HG03565 (cell line): Measurements from ENCODE around the gene FGD4.

Experiments used
- ATAC-seq: cut with Tn5 transposase; IDR thresholded peaks from one replicate; pipeline ENCODE4 v1.9.1; 2021; ENCODE audit warnings: mild to moderate bottlenecking, moderate library complexity; ENCODE audit not compliant: unreplicated experiment

FGD4 gene

DNA sequence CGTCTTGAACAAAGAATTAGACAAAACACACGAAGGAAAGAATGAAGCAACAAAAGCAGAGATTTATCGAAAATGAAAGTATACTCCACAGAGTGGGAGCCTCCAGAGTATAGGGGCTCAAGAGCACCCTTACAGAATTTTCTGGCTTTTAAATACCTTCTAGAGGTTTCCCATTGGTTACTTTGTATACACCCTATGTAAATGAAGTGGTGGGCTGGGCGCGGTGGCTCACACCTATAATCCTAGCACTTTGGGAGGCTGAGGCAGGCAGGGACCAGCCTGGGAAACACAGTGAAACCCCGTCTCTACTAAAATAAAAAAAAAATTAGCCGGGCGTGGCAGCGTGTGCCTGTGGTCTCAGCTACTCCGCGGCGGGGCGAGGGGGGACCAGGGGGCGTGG, 266.7 kb downstream of the FGD4 start:
- no peak for ATAC-seq

DNA sequence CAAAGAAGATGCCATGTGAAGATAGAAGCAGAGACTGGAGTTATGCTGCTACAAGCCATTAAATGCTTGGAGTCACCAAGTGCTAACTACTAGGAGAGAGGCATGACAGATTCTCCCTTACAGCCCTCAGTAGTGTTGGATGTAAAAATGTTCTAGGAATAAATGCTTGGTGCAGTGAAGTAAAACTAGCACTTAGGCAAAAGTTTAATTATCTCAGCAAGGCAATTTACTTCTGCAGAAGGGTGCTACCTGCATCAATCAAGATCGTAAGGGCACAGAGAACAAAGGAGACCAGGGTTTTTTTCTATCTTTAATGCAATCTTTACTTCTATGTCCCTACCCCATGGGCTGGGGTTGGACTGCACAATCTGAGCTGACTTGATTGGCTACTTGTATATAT, 270.2 kb downstream of the FGD4 start:
- ATAC-seq = no peak

- no peak for ATAC-seq
These were observed 272.8 kb downstream of the FGD4 start for GRCh38 chr12:32671930-32672780.

GRCh38 chr12:32679091-32679919, 279.9 kb downstream of the FGD4 start, which contains the start of gene DNM1L:
DNM1L (plus strand) TSS chr12:32679301; CDS start chr12:32679364, 63 bp downstream.
- peak; percentile 92 for ATAC-seq

DNA sequence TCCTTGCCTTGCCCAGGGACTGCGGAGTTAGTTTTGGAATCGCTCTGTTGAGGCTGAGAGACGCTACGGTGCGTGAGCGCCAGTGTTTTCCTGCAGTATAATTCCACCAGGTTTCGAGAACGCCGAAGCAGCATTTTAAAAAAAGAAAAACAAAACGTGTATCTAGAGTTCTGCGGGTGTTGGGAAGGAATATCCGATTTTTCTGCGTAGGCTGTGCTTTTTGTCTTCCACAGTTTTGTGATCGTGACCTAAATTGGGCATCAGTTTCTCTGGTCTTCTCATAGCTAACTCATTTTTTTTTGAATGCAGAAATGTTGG, 280.5 kb downstream of the FGD4 start:
- no peak for ATAC-seq

- no peak for ATAC-seq
These were observed 281.4 kb downstream of the FGD4 start for GRCh38 chr12:32680787-32681186.

DNA sequence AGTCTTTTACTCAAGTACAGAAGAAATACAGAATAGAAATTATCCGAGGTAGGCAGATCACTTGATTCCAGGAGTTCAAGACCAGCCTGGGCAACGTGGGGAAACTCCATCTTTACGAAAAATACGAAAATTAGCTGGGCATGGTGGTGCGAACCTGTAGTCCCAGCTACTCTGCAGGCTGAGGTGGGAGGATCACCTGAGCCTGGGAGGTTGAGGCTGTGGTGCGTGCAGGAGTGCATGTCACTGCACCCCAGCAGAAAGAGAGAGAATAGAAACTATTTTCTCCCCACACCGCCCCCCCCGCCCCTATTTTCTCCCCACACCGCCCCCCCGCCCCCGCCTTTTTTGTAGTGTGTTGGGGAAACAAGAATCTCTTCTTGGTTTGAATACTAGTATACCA, 281.9 kb downstream of the FGD4 start:
- no peak for ATAC-seq

GRCh38 chr12:32686340-32686739, 287.0 kb downstream of the FGD4 start:
- ATAC-seq = no peak

DNA sequence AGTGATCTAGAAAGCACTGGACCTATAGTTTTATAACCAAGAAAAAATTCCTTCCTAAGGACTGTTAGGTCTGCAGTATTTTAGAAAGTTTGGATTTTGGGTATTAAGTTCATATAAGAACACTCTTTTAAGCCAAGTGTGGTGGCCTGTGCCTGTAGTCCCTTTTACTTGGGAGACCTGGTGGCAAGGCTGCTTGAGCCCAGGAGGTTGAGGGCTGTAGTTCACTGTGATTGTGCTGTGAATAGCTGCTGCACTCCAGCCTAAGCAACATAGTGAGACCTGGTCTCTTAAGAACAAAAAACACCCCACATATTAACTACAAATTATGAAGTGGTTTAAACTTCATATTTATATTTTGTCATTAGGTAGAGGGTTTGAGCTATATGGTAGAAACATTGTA, 289.4 kb downstream of the FGD4 start:
- no peak for ATAC-seq

GRCh38 chr12:32690927-32691326, 291.6 kb downstream of the FGD4 start:
- ATAC-seq = no peak

DNA sequence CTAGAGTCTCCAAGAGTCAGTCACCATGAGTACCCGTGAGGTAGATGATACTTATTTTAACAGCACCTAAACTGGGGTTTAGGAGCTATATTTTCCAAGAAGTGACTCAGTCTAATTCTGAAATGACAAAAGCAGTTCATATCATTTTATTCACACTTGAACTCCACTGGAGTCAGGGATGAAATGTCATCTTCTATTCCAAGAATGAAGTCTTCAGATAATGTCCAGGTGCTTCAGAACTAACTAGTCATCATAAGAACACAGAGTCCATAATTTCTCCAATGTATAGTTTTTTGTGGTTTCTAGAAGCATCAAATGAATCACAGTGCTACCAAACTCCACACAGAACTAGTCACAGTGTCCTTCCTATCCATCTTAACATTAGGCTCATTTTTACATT, 293.0 kb downstream of the FGD4 start:
- no peak for ATAC-seq

DNA sequence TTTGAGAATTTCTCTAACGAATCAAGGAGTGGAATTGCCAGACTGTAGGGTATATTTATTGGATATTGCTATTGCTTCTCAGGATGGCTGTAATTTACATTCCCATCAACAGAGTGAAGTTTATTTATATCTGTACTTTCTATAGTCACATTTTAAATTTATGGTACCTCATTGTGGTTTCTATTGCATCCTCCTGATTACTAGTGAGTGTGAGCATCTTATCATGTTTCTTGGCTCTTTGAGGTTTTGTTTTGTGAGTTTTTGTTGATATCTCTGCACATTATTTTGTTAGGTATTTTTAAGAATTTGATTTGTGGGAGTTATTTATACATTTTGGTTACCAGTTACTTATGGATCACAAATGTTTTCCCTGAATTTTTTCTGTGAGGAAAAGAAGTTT, 293.7 kb downstream of the FGD4 start:
- ATAC-seq = no peak
